Body of pancreas (tissue), 4 donors: ENCODE data around the gene MKRN2. TPM values are rescaled to one million over a fixed set of nuclear protein-coding genes. Genes with fewer than 3 reads are reported as not detected.

Source experiments
- ATAC-seq: fragments of 150-250 bp; one replicate; pipeline ENCODE4 v1.9.1; 2016
- DNase-seq, 4 donors: peaks; one replicate each; pipeline ENCODE4 v3.0.0-alpha.2; 2019
- H3K27ac ChIP-seq, 4 donors: fragments of 200-600 bp; sonication (generic); 1 replicate in 3 of 4; 2 replicates in 1 of 4; pipeline versions ENCODE4 v1.5.1 to v1.6.1; 2016 to 2019; ENCODE audit warnings: mild to moderate bottlenecking in 1 of 4, mixed read lengths in 1 of 4, moderate library complexity in 1 of 4
- H3K27me3 ChIP-seq, 2 donors: fragments of 200-600 bp; sonication (generic); one replicate each; pipeline ENCODE4 v1.6.0; 2016; ENCODE audit warnings: mild to moderate bottlenecking in 1 of 2
- H3K36me3 ChIP-seq, 2 donors: fragments of 200-600 bp; sonication (generic); replicated peaks in 1 of 2; 2 replicates each; pipeline ENCODE4 v1.5.1; 2016; ENCODE audit warnings: low read depth in 2 of 2; ENCODE audit not compliant: insufficient read depth in 1 of 2
- H3K4me1 ChIP-seq: fragments of 200-600 bp; sonication (generic); one replicate; pipeline ENCODE4 v1.6.0; 2016
- H3K4me3 ChIP-seq, 2 donors: fragments of 200-600 bp; sonication (generic); 1 replicate in 1 of 2; 2 replicates in 1 of 2; pipeline ENCODE4 v1.5.1; 2016 to 2019
- H3K9me3 ChIP-seq, 3 donors: fragments of 200-600 bp; sonication (generic); 1 replicate in 2 of 3; 2 replicates in 1 of 3; pipeline ENCODE4 v1.5.1; 2016
- POLR2A ChIP-seq, 3 donors: fragments of 450-650 bp; IDR thresholded peaks; one replicate each; pipeline ENCODE4 v1.6.1; 2016; ENCODE audit warnings: antibody characterized with exemption in 3 of 3, mild to moderate bottlenecking in 2 of 3
- WGBS, 2 donors: methylation state at CpG; one replicate each; pipeline ENCODE4 v1.1.5; 2017; 5-methylcytosine and 5-hydroxymethylcytosine counted together
- intact Hi-C: fragments of 100-400 bp; cut with DNase I; formaldehyde crosslinking; loops from one replicate; pipeline ENCODE4 v1.15.1; 2023
- total RNA-seq, 2 donors: library from RNA; depleted of rRNA; stranded (reverse); fragments of >200 nt; gene quantifications; one replicate each; pipeline ENCODE4 v1.1.0, GENCODE V29; 2016
- TF ChIP-seq, protein P1 (sequence below), 7 experiments: fragments of 450-650 bp in 4 of 7; fragments of 200-600 bp in 3 of 7; sonication (generic) in 3 of 7; IDR thresholded peaks; one replicate each; pipeline ENCODE4 v1.5.1; 2016 to 2019; ENCODE audit warnings: antibody characterized with exemption in 7 of 7

MKRN2 gene
- total RNA-seq, 2 donors from 2014 or later, result 21.8 to 28.3 TPM

DNA sequence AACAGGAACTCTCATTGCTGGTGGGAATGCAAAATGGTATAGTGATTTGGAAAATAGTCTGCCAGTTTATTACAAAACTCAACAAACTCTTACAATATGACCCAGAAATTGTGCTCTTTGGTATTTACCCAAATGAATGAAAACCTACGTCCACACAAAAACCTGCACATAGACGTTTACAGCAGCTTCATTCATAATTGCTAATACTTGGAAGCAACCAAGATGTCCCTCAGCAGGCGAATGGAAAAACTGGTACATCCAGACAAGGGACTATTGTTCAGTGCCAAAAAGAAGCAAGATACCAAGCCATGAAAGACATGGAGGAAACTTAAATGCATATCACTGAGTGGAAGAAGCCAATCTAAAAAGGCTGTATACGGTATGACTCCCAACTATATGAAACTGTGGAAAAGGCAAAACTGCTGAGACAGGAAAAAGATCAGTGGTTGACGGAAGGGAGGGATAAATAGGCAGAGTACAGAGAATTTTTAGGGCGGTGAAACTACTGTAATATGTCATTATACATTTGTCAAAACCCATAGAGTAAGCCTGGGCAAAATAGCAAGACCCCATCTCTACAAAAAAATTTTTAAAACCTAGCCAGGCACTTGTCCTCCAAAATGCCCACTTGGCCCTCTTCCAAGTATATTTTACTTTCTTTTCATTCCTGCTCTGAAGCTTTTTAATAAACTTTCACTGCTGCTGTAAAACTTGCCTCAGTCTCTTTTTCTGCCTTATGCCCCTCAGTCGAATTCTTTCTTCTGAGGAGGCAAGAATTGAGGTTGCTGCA is 6.7 kb upstream of the MKRN2 start:
- DNase-seq, result no peak
- TF ChIP-seq, protein P1, sequence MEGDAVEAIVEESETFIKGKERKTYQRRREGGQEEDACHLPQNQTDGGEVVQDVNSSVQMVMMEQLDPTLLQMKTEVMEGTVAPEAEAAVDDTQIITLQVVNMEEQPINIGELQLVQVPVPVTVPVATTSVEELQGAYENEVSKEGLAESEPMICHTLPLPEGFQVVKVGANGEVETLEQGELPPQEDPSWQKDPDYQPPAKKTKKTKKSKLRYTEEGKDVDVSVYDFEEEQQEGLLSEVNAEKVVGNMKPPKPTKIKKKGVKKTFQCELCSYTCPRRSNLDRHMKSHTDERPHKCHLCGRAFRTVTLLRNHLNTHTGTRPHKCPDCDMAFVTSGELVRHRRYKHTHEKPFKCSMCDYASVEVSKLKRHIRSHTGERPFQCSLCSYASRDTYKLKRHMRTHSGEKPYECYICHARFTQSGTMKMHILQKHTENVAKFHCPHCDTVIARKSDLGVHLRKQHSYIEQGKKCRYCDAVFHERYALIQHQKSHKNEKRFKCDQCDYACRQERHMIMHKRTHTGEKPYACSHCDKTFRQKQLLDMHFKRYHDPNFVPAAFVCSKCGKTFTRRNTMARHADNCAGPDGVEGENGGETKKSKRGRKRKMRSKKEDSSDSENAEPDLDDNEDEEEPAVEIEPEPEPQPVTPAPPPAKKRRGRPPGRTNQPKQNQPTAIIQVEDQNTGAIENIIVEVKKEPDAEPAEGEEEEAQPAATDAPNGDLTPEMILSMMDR (IDR thresholded peaks at IDR 0.05), result no peak
- no peak for TF ChIP-seq POLR2A (IDR thresholded peaks at IDR 0.05)
- H3K36me3 ChIP-seq, result no peaks in the 10 kb centered on the region
- no peaks in the 10 kb centered on the region for H3K9me3 ChIP-seq
- no peak for ATAC-seq
- intact Hi-C loops, result no loop called here
- peaks cover 10% of the 10 kb centered on the region for H3K4me1 ChIP-seq
- H3K27ac ChIP-seq, result no peak overlapping the region
- H3K27me3 ChIP-seq, result peaks cover 0 to 5% of the 10 kb centered on the region in 2 donors
- 60 to 62% methylated on average over 7 of the region's 7 CpGs for WGBS, 2 donors
- no peak overlapping the region for H3K4me3 ChIP-seq

DNA sequence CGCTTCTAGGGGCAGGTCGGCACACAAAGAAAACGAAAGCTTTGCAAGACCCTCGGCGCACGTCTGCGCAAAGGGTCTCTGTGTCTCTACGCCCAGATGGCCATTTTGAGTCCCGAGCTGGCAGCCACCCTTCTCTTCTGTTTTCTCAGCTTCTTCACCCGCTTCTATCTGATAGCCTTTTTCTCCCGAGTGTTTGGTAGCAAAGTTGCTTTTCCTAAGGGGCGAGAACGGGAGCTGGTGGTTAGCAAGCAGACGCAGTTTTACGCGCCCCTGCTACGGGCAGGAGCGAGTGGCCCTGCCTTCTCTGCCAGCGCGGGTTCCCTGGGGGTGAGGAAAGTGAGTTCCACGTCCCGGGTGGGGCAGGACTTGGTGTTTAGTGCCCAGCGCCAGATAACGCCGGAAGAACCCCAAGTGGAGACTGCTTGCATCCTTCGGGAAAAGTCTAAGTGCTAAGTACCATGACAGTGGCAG is 2.9 kb upstream of the MKRN2 start:
- Histone ChIP-seq H3K27ac (no peak overlapping the region), H3K36me3 (no peaks in the 10 kb centered on the region), H3K27me3 (peaks cover 0 to 5% of the 10 kb centered on the region in 2 donors), H3K4me3 (peak overlapping the region in 1 of 2 donors; percentile 3), H3K4me1 (peaks cover 20% of the 10 kb centered on the region), H3K9me3 (no peaks in the 10 kb centered on the region)
- ATAC-seq (no peak), DNase-seq (peak in 1 of 4 donors; percentile 20)
- intact Hi-C loops, result no loop called here
- no peak for TF ChIP-seq POLR2A (IDR thresholded peaks at IDR 0.05)
- TF ChIP-seq, protein P1 (IDR thresholded peaks at IDR 0.05), result no peak
- WGBS, 2 donors, result 4 to 9% methylated on average over 26 of the region's 26 CpGs

DNA sequence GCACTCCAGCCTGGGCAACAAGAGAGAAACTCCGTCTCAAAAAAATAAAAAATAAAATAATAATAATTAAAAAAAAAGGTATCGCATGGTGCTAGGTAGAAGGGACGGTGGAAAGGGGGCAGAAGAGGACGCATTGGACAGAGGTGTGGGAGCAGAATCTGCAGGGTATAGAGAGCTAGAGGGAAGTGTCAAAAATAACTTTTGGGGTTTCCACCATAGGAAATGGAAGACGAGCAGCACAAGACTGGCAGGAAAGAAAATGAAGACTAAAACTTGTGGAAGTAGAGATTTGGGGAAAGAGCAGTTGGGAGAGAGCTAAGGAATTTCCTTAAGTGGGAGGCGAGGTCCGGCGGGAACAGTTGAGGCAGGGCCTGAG is 585 bp upstream of the MKRN2 start:
- intact Hi-C loops, result no loop called here
- H3K4me1 ChIP-seq, result peaks cover 44% of the 10 kb centered on the region
- H3K9me3 ChIP-seq, result no peaks in the 10 kb centered on the region
- peaks cover 0 to 5% of the 10 kb centered on the region in 2 donors for H3K27me3 ChIP-seq
- ATAC-seq, result no peak
- peak overlapping the region in 1 of 2 donors; percentile 61 for H3K4me3 ChIP-seq
- 1% methylated on average over 8 of the region's 8 CpGs for WGBS, 2 donors
- H3K36me3 ChIP-seq, result no peaks in the 10 kb centered on the region
- H3K27ac ChIP-seq, result peak overlapping the region in 3 of 4 donors; percentile 97 to 98 (median 97)
- no peak for TF ChIP-seq POLR2A (IDR thresholded peaks at IDR 0.05)
- TF ChIP-seq, protein P1 (IDR thresholded peaks at IDR 0.05), result no peak
- DNase-seq, result no peak

DNA sequence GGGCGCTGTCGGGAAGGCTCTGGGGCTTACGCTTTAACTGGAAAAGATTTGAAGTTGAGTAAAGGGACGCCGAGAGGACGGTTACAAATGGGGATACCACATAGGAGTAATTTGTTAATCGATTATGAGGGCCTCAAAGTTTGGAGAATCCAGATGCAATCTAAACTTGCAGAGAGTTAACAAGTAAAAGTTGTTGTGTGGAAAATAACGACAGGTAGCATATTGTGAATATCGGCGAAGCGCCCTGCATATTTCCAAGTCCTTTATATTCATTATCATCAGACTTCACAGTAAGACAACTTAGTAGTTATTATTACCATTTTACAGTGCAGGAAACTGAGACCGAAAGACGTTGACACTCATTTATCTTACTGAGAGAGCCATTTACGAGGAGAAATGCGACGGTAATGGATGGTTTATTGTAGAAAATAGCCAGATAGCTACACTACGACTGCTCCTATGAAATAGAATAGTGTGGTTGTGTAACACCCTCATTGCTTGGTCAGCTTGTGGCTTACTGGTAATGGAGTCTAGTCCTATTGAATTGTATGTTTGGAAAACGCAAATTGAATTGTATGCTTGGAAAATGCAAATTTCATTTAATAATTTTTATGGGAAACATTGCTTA is 700 bp downstream of the MKRN2 start:
- H3K4me1 ChIP-seq, result peaks cover 57% of the 10 kb centered on the region
- no peak for ATAC-seq
- peak overlapping the region; percentile 72 to 98 (median 97) for H3K27ac ChIP-seq
- WGBS, 2 donors, result 1% methylated on average over 18 of the region's 18 CpGs
- no peaks in the 10 kb centered on the region for H3K27me3 ChIP-seq
- DNase-seq, result no peak
- no peaks in the 10 kb centered on the region for H3K36me3 ChIP-seq
- TF ChIP-seq, protein P1 (IDR thresholded peaks at IDR 0.05), result no peak
- TF ChIP-seq POLR2A (IDR thresholded peaks at IDR 0.05), result no peak
- peak overlapping the region; percentile 61 to 93 for H3K4me3 ChIP-seq
- no peaks in the 10 kb centered on the region for H3K9me3 ChIP-seq
- intact Hi-C loops, result no loop called here
